ENCODE data around the gene SOBP.

SOBP gene

GRCh38 chr6:107709341-107709740 is 219.4 kb downstream of the SOBP start:
- no peak for TF ChIP-seq ZNF274 (IDR thresholded peaks at IDR 0.05; ENCODE audit: low read depth, low read length)
- H3K4me3 ChIP-seq (ENCODE audit: low read length), result no peak overlapping the region

Data from GM08714 (cell line).